ENCODE data around the gene C4orf17.

- TF ChIP-seq CTCF (IDR thresholded peaks at IDR 0.05 in 4 of 5, conservative IDR thresholded peaks at IDR 0.05 in 1 of 5) = no peak
- no peak for TF ChIP-seq POLR2A (IDR thresholded peaks at IDR 0.05)
Measured at GRCh38 chr4:99540277-99540939, 29.6 kb downstream of the C4orf17 start.
